NCI-H2227 treated with DMSO at 0.1 percent for 48 hours (cell line): ENCODE data around the gene LMX1A.
A peak's percentile ranks its signal among the peaks of the same experiment; 100 is the strongest.

ENCODE experiments used
- DNase-seq: peaks from one replicate; lab custom pipeline; 2025; lab: John Stamatoyannopoulos, UW

Gene LMX1A

GRCh38 chr1:165222580-165222979 lies 133.9 kb downstream of the LMX1A start:
- DNase-seq, result no peak

- DNase-seq, result no peak
These were observed 137.8 kb downstream of the LMX1A start for GRCh38 chr1:165218731-165219130.

- no peak for DNase-seq
These were observed 138.6 kb downstream of the LMX1A start for GRCh38 chr1:165217958-165218357.

DNA sequence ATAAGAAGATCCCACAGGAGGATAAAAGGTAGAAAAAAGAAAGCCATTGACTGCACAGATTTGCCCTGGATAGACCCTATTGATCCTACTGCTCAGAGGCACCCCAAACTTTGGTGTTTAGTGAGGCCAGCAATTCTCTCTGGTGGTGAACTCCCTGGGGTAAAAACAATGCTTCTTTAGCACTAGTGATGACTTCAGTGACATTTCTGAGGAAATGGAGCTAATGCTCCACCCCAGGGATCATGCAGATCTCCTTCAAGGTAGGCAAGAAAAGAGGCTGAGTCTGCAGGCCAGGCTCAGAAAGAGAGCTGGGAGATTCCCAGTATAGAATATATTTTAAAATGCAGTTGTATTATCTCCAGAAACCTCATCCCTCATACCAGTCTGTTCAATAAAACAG lies 140.3 kb downstream of the LMX1A start:
- no peak for DNase-seq

DNA sequence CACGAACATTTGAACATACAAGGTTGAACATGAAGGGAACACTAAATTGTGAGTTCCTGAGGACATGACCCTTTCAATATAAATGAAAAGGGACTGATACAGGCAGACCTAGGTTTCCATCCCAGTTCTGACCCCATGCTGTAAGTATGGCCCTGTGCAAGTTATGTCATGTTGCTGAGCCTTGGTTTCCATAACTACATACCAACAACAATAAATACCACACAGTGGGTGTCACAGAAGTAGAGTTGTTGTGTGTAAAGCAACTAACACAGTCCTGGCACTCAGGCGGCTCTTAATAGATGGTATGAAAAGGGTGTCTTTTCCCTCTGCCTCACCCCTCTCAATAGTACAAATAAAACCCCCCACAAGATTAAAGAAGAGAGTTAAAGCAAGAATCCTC lies 140.8 kb downstream of the LMX1A start:
- DNase-seq, result no peak

GRCh38 chr1:165212229-165212628 lies 144.3 kb downstream of the LMX1A start:
- DNase-seq, result no peak

DNA sequence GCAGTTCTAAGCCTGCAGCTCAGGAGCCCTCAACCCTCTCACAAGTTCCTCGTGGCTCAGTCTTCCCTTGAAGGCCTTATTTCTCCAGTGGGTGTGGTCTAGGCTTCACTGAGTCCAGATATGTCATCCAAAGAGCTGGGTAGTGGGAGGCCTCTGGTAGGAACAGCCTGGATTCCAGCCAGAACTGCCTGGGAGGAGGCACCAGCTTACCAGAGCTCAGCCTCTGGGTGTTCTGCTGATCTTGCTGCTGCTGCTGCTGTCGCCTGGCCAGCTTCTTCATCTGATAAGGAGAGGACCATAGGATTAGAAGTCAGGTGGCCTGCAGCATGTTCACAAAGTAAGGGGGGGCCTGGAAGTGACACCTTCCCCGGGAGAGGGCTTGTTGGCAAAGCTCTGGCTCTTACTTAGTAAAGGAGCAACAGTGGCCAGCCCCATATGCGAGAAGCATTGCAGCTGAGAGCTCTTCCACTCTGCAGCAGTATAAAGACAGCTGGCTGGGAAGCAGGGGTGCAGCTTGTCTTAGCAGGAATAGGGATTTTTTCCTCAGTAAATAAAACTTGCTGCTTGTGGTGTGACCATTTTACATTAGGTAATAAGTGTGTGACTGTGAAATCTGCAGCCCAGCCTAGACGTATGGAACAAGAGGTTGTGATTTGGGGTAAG lies 148.5 kb downstream of the LMX1A start:
- no peak for DNase-seq

GRCh38 chr1:165205145-165205544 lies 151.4 kb downstream of the LMX1A start:
- DNase-seq, result no peak

DNA sequence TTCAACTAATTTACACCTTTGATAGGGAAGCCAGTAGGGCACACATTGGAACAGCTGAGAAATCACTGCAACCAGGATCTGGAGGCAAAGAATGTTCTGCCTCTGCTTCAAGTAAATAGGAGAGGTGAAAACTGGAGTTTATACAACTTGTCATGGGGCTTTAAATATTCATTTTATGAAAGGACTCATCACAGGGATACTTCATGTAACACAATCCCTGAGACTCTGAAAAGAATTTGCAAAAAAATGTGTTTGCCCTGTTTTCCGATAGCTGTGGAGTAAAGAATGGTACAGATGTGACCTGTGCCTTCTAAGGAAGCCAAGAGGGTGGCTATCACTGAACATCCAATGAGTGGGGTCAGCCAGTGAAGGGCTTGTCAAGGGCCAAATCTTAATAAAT lies 152.0 kb downstream of the LMX1A start:
- DNase-seq, result no peak

GRCh38 chr1:165191087-165191486 lies 165.4 kb downstream of the LMX1A start:
- DNase-seq, result no peak

- DNase-seq, result no peak
These were observed 166.6 kb downstream of the LMX1A start for GRCh38 chr1:165189913-165190312.

DNA sequence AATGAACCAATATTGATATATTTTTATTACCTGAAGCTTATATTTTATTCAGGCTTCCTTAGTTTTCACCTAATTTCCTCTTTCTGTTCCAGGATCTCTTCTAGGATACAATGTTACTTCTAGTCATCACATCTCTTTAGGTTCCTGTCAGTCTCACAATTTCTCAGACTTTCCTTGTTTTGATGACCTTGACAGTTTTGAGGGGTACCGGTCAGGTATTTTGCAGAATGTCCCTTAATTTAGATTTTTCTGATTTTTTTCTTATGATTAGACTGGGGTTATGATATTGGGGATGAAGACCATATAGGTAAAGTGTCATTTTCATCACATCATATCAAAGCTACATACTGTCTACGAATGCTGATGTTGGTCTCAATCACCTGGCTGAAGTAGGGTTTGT lies 167.5 kb downstream of the LMX1A start:
- DNase-seq, result no peak

DNA sequence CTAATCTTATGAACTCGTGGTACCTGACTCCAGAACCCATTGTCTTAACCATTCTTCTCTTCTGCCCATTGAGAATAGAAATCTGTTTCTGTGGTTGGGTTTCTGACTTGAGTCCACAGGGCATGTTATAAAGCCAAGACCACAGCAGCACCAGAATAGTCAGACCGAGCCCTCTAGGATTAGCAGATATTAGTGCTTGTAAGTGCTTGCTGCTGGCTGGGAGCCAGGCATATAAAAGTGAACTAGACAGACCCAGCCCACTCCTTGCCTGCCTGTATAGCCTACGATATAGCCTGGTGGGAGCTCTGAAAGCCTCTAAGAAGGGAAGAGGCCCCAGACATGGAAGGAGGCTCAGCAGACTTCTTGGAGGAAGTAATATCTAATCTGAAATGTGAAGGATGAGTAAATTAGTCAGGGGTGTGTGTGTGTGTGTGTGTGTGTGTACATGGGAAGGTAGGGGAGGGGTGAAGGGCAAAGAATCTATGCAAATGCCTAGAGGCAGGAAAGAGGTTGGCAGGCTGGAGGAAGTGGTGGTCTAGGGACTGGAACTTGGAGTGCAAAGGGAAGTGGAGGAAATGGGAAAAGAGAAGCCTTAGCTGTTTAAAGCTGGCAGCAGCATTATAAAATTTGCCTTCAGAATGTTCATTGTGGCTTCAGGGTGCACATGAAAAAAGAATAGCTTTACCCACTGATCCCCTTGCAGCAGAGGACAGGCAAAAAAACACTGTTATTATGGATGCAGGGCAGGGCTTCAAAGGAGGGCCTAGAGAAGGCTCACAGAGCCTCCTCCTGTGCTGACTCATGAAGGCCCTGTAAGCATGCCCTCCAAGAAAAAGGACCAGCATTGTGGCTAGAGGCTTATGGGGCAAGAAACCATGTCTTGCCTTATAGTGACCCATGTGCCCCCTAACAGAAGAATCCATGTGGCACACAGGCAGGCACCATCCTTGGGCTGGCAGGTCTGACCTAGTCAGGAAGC lies 169.2 kb downstream of the LMX1A start:
- DNase-seq, result peak; percentile 22

DNA sequence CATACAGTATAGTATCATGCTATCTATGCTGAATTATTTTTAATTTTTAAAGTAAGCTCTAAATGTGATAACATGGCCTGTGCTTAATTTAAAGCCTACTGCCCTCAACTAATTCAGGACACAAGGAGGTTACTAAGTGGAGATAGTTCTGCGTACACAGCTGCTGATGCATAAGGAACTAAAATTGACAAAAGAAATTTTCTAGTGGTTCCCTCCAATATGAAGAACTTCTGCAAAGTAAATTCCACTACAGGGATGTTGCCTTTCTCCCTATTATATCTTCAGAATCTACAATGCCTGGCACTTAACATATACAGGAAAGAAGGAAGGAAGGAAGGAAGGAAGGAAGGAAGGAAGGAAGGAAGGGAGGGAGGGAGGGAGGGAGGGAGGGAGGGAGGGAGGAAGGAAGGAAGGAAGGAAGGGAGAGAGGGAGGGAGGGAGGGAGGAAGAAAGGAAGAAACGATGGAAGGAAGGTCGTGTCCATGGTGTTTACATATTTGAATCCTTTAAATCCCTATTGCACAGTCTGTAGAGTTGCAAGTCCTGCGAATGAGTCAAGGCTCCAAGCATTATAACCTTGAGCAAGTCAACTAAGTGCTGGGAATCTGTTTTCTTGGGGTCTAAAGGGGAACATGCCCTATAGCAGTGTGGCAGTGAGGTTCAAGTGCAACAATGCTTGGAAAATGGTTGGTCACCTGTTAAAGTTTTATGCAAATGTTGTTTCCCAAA lies 171.2 kb downstream of the LMX1A start:
- no peak for DNase-seq

GRCh38 chr1:165182975-165183374 lies 173.5 kb downstream of the LMX1A start:
- DNase-seq, result no peak

DNA sequence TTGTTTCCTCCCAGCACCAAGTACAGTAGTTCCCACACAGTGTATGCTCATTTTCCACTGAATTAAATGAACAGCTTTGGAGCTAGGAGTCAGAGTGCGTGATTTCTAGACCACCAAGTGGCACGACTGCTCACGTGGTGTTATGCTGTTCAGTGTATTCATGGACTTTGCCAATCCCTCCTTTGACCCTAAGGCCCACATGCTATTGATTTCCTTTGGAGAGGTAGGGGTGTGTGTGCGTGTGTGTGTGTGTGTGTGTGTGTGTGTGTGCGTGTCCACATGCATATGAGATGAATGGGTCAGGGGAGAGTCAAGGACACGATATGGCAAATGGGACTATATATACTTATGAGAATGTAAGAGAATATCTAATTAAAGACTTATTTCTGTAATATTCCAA lies 177.2 kb downstream of the LMX1A start:
- DNase-seq, result no peak

- DNase-seq, result no peak
These were observed 182.0 kb downstream of the LMX1A start for GRCh38 chr1:165174491-165174890.

- no peak for DNase-seq
These were observed 182.7 kb downstream of the LMX1A start for GRCh38 chr1:165173818-165174217.

GRCh38 chr1:165173409-165173808 lies 183.1 kb downstream of the LMX1A start:
- no peak for DNase-seq

GRCh38 chr1:165172666-165173065 lies 183.8 kb downstream of the LMX1A start:
- no peak for DNase-seq

DNA sequence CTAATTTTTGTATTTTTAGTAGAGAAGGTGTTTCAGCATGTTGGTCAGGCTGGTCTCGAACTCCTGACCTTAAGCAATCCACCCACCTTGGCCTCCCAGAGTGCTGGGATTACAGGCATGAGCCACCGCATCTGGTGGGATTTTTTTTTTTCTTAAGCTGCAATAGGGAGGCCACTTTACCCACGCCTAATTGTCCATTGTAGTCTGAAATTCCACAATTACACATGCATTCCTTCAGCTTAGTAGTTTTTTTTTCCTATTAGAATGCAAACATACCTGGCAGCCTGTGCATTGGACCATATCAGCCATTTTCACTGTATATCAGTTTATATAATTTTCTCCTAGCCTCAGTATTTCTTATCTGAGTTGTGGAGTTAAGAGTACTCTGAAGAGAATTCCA lies 186.8 kb downstream of the LMX1A start:
- no peak for DNase-seq

- no peak for DNase-seq
These were observed 187.5 kb downstream of the LMX1A start for GRCh38 chr1:165169028-165169427.

- DNase-seq, result no peak
These were observed 188.0 kb downstream of the LMX1A start for GRCh38 chr1:165168467-165168866.
